Upper lobe of right lung (tissue), 1 donor: ENCODE data around the gene NMT1. TPM values are rescaled to one million over a fixed set of nuclear protein-coding genes. Genes with fewer than 3 reads are reported as not detected.

Experiments
- ATAC-seq: fragments of 200-7000 bp; cut with Tn5 transposase; one replicate; pipeline ENCODE4 v1.9.1; 2020; ENCODE audit warnings: mild to moderate bottlenecking, moderate library complexity
- DNase-seq: peaks from one replicate; pipeline ENCODE4 v3.0.0-alpha.2; 2020
- H3K27ac ChIP-seq: fragments of 200-600 bp; one replicate; pipeline ENCODE4 v1.8.0; 2022
- H3K27me3 ChIP-seq: fragments of 200-600 bp; one replicate; pipeline ENCODE4 v1.8.0; 2022; ENCODE audit warnings: mild to moderate bottlenecking
- H3K36me3 ChIP-seq: fragments of 200-600 bp; one replicate; pipeline ENCODE4 v1.8.0; 2022
- H3K4me1 ChIP-seq: fragments of 200-600 bp; one replicate; pipeline ENCODE4 v1.8.0; 2022
- H3K4me3 ChIP-seq: fragments of 200-600 bp; one replicate; pipeline ENCODE4 v1.8.0; 2022; ENCODE audit warnings: mild to moderate bottlenecking
- H3K9me3 ChIP-seq: fragments of 200-600 bp; one replicate; pipeline ENCODE4 v1.8.0; 2022
- intact Hi-C: fragments of 100-400 bp; cut with DNase I; formaldehyde crosslinking; loops from one replicate; pipeline ENCODE4 v1.11.0; 2022
- total RNA-seq: library from RNA; stranded (reverse); fragmentation: NEBNext Ultra II Directional; extraction: Animal tissue kit (Norgen Biotek cat#: 25700); gene quantifications from one replicate; pipeline ENCODE4 v1.2.1, GENCODE V29; 2021
- TF ChIP-seq, protein P1 (sequence below): fragments of 200-600 bp; IDR thresholded peaks from one replicate; pipeline ENCODE4 v1.8.0; 2022; ENCODE audit warnings: antibody characterized with exemption
- donor health status: DM: no; HTN: yes; CAD: no; lungs with severe emphysema.

NMT1 gene
- total RNA-seq, 1 donor from 2014 or later = 107 TPM

- Histone ChIP-seq H3K4me3 (peak overlapping the region; percentile 58), H3K4me1 (peaks cover 20% of the 10 kb centered on the region), H3K27me3 (peaks cover 9% of the 10 kb centered on the region), H3K36me3 (no peaks in the 10 kb centered on the region), H3K27ac (no peak overlapping the region), H3K9me3 (no peaks in the 10 kb centered on the region)
- intact Hi-C loops = no loop called here
- TF ChIP-seq, protein P1, sequence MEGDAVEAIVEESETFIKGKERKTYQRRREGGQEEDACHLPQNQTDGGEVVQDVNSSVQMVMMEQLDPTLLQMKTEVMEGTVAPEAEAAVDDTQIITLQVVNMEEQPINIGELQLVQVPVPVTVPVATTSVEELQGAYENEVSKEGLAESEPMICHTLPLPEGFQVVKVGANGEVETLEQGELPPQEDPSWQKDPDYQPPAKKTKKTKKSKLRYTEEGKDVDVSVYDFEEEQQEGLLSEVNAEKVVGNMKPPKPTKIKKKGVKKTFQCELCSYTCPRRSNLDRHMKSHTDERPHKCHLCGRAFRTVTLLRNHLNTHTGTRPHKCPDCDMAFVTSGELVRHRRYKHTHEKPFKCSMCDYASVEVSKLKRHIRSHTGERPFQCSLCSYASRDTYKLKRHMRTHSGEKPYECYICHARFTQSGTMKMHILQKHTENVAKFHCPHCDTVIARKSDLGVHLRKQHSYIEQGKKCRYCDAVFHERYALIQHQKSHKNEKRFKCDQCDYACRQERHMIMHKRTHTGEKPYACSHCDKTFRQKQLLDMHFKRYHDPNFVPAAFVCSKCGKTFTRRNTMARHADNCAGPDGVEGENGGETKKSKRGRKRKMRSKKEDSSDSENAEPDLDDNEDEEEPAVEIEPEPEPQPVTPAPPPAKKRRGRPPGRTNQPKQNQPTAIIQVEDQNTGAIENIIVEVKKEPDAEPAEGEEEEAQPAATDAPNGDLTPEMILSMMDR = no peak
- DNase-seq (no peak), ATAC-seq (no peak)
Measured at GRCh38 chr17:45018514-45018847, 42.6 kb upstream of the NMT1 start.

GRCh38 chr17:45018848-45019711, 42.0 kb upstream of the NMT1 start:
- Histone ChIP-seq H3K27ac (no peak overlapping the region), H3K36me3 (no peaks in the 10 kb centered on the region), H3K9me3 (no peaks in the 10 kb centered on the region), H3K4me1 (peaks cover 20% of the 10 kb centered on the region), H3K27me3 (peaks cover 9% of the 10 kb centered on the region), H3K4me3 (peak overlapping the region; percentile 58)
- ATAC-seq = peak; percentile 82
- DNase-seq = peak; percentile 76
- TF ChIP-seq, protein P1 = peak; percentile 39
- intact Hi-C loops = no loop called here

DNA sequence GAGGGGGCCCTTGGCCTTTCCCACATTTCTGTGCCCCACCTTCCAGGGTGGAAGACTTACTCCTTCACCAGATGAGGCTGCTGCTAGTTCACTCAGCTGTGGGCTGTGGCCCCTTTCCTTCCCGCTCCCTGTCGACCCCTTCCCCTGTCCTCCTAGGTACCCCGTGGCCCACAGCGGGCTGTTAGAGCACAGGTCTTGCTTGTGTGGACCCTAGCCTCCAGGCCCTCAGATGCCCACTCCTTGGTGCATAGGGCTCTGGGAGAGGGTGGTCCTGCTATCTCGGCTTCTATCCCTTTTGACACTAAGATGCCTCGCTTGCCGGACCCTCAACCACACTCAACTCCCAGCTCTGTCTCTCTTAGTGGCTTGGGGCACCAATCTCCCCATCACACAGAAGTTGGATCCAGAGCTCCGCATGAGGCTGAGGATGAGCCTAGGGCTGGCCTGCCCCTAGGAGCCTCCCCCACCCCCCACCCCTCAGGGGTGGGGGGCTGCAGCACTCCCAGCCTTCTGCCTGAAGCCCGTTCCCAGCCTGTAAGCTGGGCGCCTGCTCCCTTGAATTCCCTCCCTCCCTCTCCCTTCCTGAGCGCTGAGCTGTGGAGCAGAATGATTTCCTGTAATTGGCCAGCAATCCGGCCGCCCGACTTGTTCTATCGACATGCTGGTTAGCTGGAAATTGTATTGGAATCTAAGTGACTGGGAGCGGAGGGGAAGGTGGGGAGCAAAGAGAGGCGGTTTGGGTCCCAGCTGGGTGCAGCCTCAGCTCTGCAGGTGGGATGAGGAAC, 40.6 kb upstream of the NMT1 start:
- Histone ChIP-seq H3K27ac (no peak overlapping the region), H3K9me3 (no peaks in the 10 kb centered on the region), H3K27me3 (peaks cover 9% of the 10 kb centered on the region), H3K4me3 (no peak overlapping the region), H3K4me1 (peaks cover 20% of the 10 kb centered on the region), H3K36me3 (no peaks in the 10 kb centered on the region)
- DNase-seq = no peak
- intact Hi-C loops = loop anchor here (5.0 kb wide), 1 partner anchor 103 kb away; the partner anchor contains the start of gene GFAP
- no peak for ATAC-seq
- TF ChIP-seq, protein P1 = no peak

DNA sequence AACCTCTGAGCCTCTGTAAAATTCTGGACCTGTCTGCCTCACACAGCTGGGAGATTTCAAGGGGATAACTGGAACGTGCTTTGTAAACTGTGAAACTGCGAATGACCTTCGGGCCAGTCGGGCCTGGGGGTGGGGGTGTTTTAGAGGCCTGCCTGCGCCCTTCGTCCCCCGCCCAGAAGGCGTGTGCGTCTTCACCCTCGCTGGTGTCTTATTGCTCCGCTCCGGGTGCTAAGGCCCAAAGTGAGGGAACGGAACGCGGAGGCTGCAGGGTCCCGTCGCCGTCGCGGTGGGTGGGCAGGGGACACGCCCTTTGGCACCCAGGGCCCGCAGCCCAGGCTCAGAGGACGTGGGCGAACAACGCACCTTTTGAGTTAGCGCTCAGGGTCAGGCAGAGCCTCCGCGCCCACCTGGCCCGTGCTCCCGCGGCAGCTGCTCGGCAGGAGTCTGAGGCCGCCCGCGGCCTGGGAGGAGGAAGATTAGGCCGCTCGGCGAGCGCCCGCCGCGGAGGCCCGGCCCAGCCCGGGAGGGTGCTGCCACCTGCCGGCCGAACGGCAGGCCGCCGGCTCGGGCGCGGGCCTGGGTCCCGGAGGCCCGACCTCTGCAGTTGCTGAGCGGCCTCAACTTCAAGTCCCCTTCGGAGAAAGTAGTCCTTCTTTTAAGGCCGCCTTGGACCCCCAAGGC, 39.4 kb upstream of the NMT1 start:
- H3K4me3 ChIP-seq = peak overlapping the region; percentile 46
- no peaks in the 10 kb centered on the region for H3K9me3 ChIP-seq
- H3K4me1 ChIP-seq = peaks cover 20% of the 10 kb centered on the region
- H3K36me3 ChIP-seq = no peaks in the 10 kb centered on the region
- ATAC-seq = peak; percentile 91
- peak; percentile 87 for DNase-seq
- H3K27me3 ChIP-seq = peaks cover 9% of the 10 kb centered on the region
- TF ChIP-seq, protein P1 = peak; percentile 88
- peak overlapping the region; percentile 53 for H3K27ac ChIP-seq
- intact Hi-C loops = loop anchor here (5.0 kb wide), 1 partner anchor 104 kb away; the partner anchor contains the start of gene GFAP

- ATAC-seq (no peak), DNase-seq (no peak)
- TF ChIP-seq, protein P1 = no peak
- H3K27ac ChIP-seq = no peak overlapping the region
- H3K36me3 ChIP-seq = no peaks in the 10 kb centered on the region
- H3K4me1 ChIP-seq = peaks cover 20% of the 10 kb centered on the region
- no peak overlapping the region for H3K4me3 ChIP-seq
- peaks cover 9% of the 10 kb centered on the region for H3K27me3 ChIP-seq
- intact Hi-C loops = loop anchor here (5.0 kb wide), 1 partner anchor 105 kb away; the partner anchor contains the start of gene GFAP
- H3K9me3 ChIP-seq = no peaks in the 10 kb centered on the region
Measured at GRCh38 chr17:45022288-45022648, 38.8 kb upstream of the NMT1 start.
